K562 (cell line): ENCODE results near the gene CD24. TPM values are rescaled to one million over a fixed set of nuclear protein-coding genes. Genes with fewer than 3 reads are reported as not detected.

Experiments
- ATF7 ChIP-seq: fragments of 450-650 bp; IDR thresholded peaks from 2 replicates; pipeline ENCODE4 v1.7.1; 2014; ENCODE audit warnings: mild to moderate bottlenecking, moderate library complexity
- BMI1 ChIP-seq: fragments of 150-350 bp; IDR thresholded peaks from 2 replicates; pipeline ENCODE4 v1.6.1; 2014; ENCODE audit warnings: low read length
- GABPB1 ChIP-seq: sonication (generic); formaldehyde crosslinking; IDR thresholded peaks from 2 replicates; pipeline ENCODE4 v1.8.0; 2022; ENCODE audit warnings: mild to moderate bottlenecking, missing genetic modification reagents
- HDAC6 ChIP-seq: IDR thresholded peaks from 2 replicates; pipeline ENCODE4 v1.6.1; 2012; ENCODE audit warnings: low read depth, mild to moderate bottlenecking, control low read depth, inconsistent platforms, low read length, moderate library complexity
- HMG20B ChIP-seq: fragments of 250-450 bp; sonication (Bioruptor Pico); IDR thresholded peaks from 2 replicates; pipeline ENCODE4 v1.5.0; 2021; ENCODE audit warnings: mild to moderate bottlenecking
- MGA ChIP-seq: fragments of 450-650 bp; IDR thresholded peaks from 2 replicates; pipeline ENCODE4 v1.6.1; 2016; ENCODE audit warnings: mild to moderate bottlenecking, moderate library complexity
- NFIC ChIP-seq: fragments of 450-650 bp; IDR thresholded peaks from 2 replicates; pipeline ENCODE4 v1.6.1; 2017; ENCODE audit warnings: mild to moderate bottlenecking, inconsistent platforms
- PATZ1 ChIP-seq: fragments of 250-450 bp; sonication (Bioruptor Pico); IDR thresholded peaks from 2 replicates; pipeline ENCODE4 v1.5.0; 2020; ENCODE audit warnings: mild to moderate bottlenecking, borderline replicate concordance
- RBFOX2 ChIP-seq: fragments of 200-400 bp; formaldehyde crosslinking; IDR thresholded peaks from 2 replicates; pipeline ENCODE4 v1.6.1; 2017; ENCODE audit warnings: low read depth, mild to moderate bottlenecking, low read length, moderate library complexity
- RBM39 ChIP-seq: fragments of 200-400 bp; formaldehyde crosslinking; optimal IDR thresholded peaks from 2 replicates; pipeline ENCODE3; 2018; ENCODE audit warnings: low read depth, low read length
- TCF7L2 ChIP-seq: fragments of 150-350 bp; IDR thresholded peaks from 2 replicates; pipeline ENCODE4 v1.6.1; 2016; ENCODE audit warnings: low read depth, mild to moderate bottlenecking, low read length, moderate library complexity
- ZNF41 ChIP-seq: fragments of 250-450 bp; sonication (Bioruptor Pico); conservative IDR thresholded peaks from 2 replicates; pipeline ENCODE4 v1.4.0; 2020; ENCODE audit warnings: mild to moderate bottlenecking
- ZNF655 ChIP-seq: fragments of 250-450 bp; sonication (Bioruptor Pico); IDR thresholded peaks from 2 replicates; pipeline ENCODE4 v1.5.0; 2021
- polyA plus RNA-seq, 8 experiments: library from polyadenylated mRNA; depleted of rRNA in 4 of 8; stranded (reverse) in 5 of 8; unstranded in 3 of 8; fragments of >200 nt; fragmentation: Nextera tagmentation in 2 of 8; fragmentation: Illumina TruSeq in 1 of 8; extraction: Ambion mirVana in 2 of 8; extraction: Trizol in 1 of 8; gene quantifications; 2 replicates each; pipeline versions ENCODE4 v1.2.1 to v1.2.3, GENCODE V29; 2011 to 2014; ENCODE audit warnings: inconsistent platforms in 1 of 8, missing spikeins in 1 of 8
- total RNA-seq, 7 experiments: library from RNA; depleted of rRNA in 6 of 7; stranded (reverse); fragments of >200 nt in 6 of 7; fragmentation: Illumina TruSeq in 2 of 7; extraction: Trizol in 2 of 7; gene quantifications; 2 replicates each; pipeline versions ENCODE4 v1.2.1 to v1.2.3, GENCODE V29; 2011 to 2021; ENCODE audit warnings: low replicate concordance in 1 of 7

The CD24 gene
- total and polyA plus RNA-seq, 9 of the 15 experiments (the other 6 are each of a cell fraction or from before 2014, with no cell fraction given), result 8.8 to 155 (median 27.1) TPM

- TF ChIP-seq MGA, result peak; percentile 82
- TF ChIP-seq RBFOX2, result peak; percentile 45
- TF ChIP-seq ZNF41 (CRISPR knock-in tag), result no peak
- no peak for TF ChIP-seq HDAC6
- no peak for TF ChIP-seq GABPB1 (CRISPR knock-in tag)
- no peak for TF ChIP-seq ZNF655 (CRISPR knock-in tag)
- TF ChIP-seq TCF7L2, result no peak
- no peak for TF ChIP-seq BMI1
- no peak for TF ChIP-seq PATZ1 (CRISPR knock-in tag)
- TF ChIP-seq RBM39, result no peak
- TF ChIP-seq HMG20B (CRISPR knock-in tag), result no peak
- peak; percentile 36 for TF ChIP-seq ATF7
- TF ChIP-seq NFIC, result peak; percentile 8; the same call in 1 of the 2 replicates
These were observed 639 bp upstream of the CD24 start (continued) for GRCh38 chr6:106974999-106975737.
